ENCODE data around the gene IQCN. TPM values are rescaled to one million over a fixed set of nuclear protein-coding genes. Genes with fewer than 3 reads are reported as not detected.

Gene IQCN
- total RNA-seq, 1 donor from 2014 or later, result 10.4 TPM

- TF ChIP-seq CTCF (IDR thresholded peaks at IDR 0.05), result no peak
- peak overlapping the region; percentile 84 for H3K27ac Mint-ChIP-seq (ENCODE audit: unreplicated experiment)
- H3K4me3 Mint-ChIP-seq (ENCODE audit: unreplicated experiment), result no peak overlapping the region
- no peaks in the 10 kb centered on the region for H3K36me3 Mint-ChIP-seq (ENCODE audit: unreplicated experiment)
- DNase-seq (ENCODE audit: extremely low spot score, unreplicated experiment), result peak; percentile 77
- no peaks in the 10 kb centered on the region for H3K27me3 Mint-ChIP-seq (ENCODE audit: unreplicated experiment)
- no peaks in the 10 kb centered on the region for H3K9me3 Mint-ChIP-seq (ENCODE audit: unreplicated experiment)
- peaks cover 53% of the 10 kb centered on the region for H3K4me1 Mint-ChIP-seq (ENCODE audit: unreplicated experiment)
Measured at GRCh38 chr19:18286973-18287635, 12.9 kb upstream of the IQCN start.

- H3K27me3 Mint-ChIP-seq (ENCODE audit: unreplicated experiment), result no peaks in the 10 kb centered on the region
- H3K4me1 Mint-ChIP-seq (ENCODE audit: unreplicated experiment), result peaks cover 33% of the 10 kb centered on the region
- no peak for TF ChIP-seq CTCF (IDR thresholded peaks at IDR 0.05)
- H3K4me3 Mint-ChIP-seq (ENCODE audit: unreplicated experiment), result no peak overlapping the region
- no peaks in the 10 kb centered on the region for H3K9me3 Mint-ChIP-seq (ENCODE audit: unreplicated experiment)
- DNase-seq (ENCODE audit: extremely low spot score, unreplicated experiment), result no peak
- H3K36me3 Mint-ChIP-seq (ENCODE audit: unreplicated experiment), result peaks cover 3% of the 10 kb centered on the region
- peak overlapping the region; percentile 27 for H3K27ac Mint-ChIP-seq (ENCODE audit: unreplicated experiment)
Measured at GRCh38 chr19:18284712-18285360, 10.6 kb upstream of the IQCN start.

- peaks cover 15% of the 10 kb centered on the region for H3K36me3 Mint-ChIP-seq (ENCODE audit: unreplicated experiment)
- H3K9me3 Mint-ChIP-seq (ENCODE audit: unreplicated experiment), result no peaks in the 10 kb centered on the region
- DNase-seq (ENCODE audit: extremely low spot score, unreplicated experiment), result no peak
- peak overlapping the region; percentile 98 for H3K27ac Mint-ChIP-seq (ENCODE audit: unreplicated experiment)
- no peak overlapping the region for H3K4me3 Mint-ChIP-seq (ENCODE audit: unreplicated experiment)
- no peaks in the 10 kb centered on the region for H3K27me3 Mint-ChIP-seq (ENCODE audit: unreplicated experiment)
- no peak for TF ChIP-seq CTCF (IDR thresholded peaks at IDR 0.05)
- H3K4me1 Mint-ChIP-seq (ENCODE audit: unreplicated experiment), result peaks cover 38% of the 10 kb centered on the region
Measured at GRCh38 chr19:18283338-18283737, 9.1 kb upstream of the IQCN start.

GRCh38 chr19:18282788-18283141, 8.5 kb upstream of the IQCN start:
- Mint-ChIP-seq H3K27me3 (ENCODE audit: unreplicated experiment) (no peaks in the 10 kb centered on the region), H3K4me3 (ENCODE audit: unreplicated experiment) (peak overlapping the region; percentile 73), H3K27ac (ENCODE audit: unreplicated experiment) (peak overlapping the region; percentile 98), H3K4me1 (ENCODE audit: unreplicated experiment) (peaks cover 39% of the 10 kb centered on the region), H3K36me3 (ENCODE audit: unreplicated experiment) (peaks cover 17% of the 10 kb centered on the region), H3K9me3 (ENCODE audit: unreplicated experiment) (no peaks in the 10 kb centered on the region)
- no peak for DNase-seq (ENCODE audit: extremely low spot score, unreplicated experiment)
- TF ChIP-seq CTCF (IDR thresholded peaks at IDR 0.05), result no peak

GRCh38 chr19:18282021-18282787, 8.0 kb upstream of the IQCN start:
- H3K36me3 Mint-ChIP-seq (ENCODE audit: unreplicated experiment), result peaks cover 17% of the 10 kb centered on the region
- H3K27ac Mint-ChIP-seq (ENCODE audit: unreplicated experiment), result peak overlapping the region; percentile 98
- H3K27me3 Mint-ChIP-seq (ENCODE audit: unreplicated experiment), result no peaks in the 10 kb centered on the region
- no peaks in the 10 kb centered on the region for H3K9me3 Mint-ChIP-seq (ENCODE audit: unreplicated experiment)
- TF ChIP-seq CTCF (IDR thresholded peaks at IDR 0.05), result peak; percentile 20
- no peak for DNase-seq (ENCODE audit: extremely low spot score, unreplicated experiment)
- H3K4me3 Mint-ChIP-seq (ENCODE audit: unreplicated experiment), result peak overlapping the region; percentile 73
- peaks cover 38% of the 10 kb centered on the region for H3K4me1 Mint-ChIP-seq (ENCODE audit: unreplicated experiment)
